Fibroblast of mammary gland (primary cell): ENCODE data around the gene ARFGAP1.

Source experiments
- DNase-seq: peaks from one replicate; pipeline ENCODE4 v3.0.0-alpha.2; 2010; ENCODE audit warnings: low read depth
- H3K4me3 ChIP-seq: 2 replicates; pipeline ENCODE4 v1.5.1; 2011; ENCODE audit warnings: low read depth, mild to moderate bottlenecking, low read length, moderate library complexity; ENCODE audit not compliant: control insufficient read depth
- CTCF ChIP-seq: conservative IDR thresholded peaks from 2 replicates; pipeline ENCODE4 v1.5.1; 2011; ENCODE audit warnings: low read depth, low read length, inconsistent platforms; ENCODE audit not compliant: control insufficient read depth, insufficient read depth

ARFGAP1 gene

GRCh38 chr20:63286781-63287696 lies 14.4 kb downstream of the ARFGAP1 start:
- no peak for DNase-seq
- H3K4me3 ChIP-seq = no peak overlapping the region
- no peak for TF ChIP-seq CTCF

GRCh38 chr20:63287697-63288580 lies 15.3 kb downstream of the ARFGAP1 start:
- no peak for TF ChIP-seq CTCF
- H3K4me3 ChIP-seq = no peak overlapping the region
- no peak for DNase-seq

- no peak for TF ChIP-seq CTCF
- H3K4me3 ChIP-seq = no peak overlapping the region
- no peak for DNase-seq
These were observed 16.1 kb downstream of the ARFGAP1 start for GRCh38 chr20:63288581-63289251.

- TF ChIP-seq CTCF = no peak
- no peak overlapping the region for H3K4me3 ChIP-seq
- no peak for DNase-seq
These were observed 16.9 kb downstream of the ARFGAP1 start for GRCh38 chr20:63289311-63290135.

- DNase-seq = no peak
- H3K4me3 ChIP-seq = no peak overlapping the region
- TF ChIP-seq CTCF = no peak
These were observed 17.6 kb downstream of the ARFGAP1 start for GRCh38 chr20:63290136-63290676.
